Activated T-cell treated with anti-CD3 and anti-CD28 coated beads, Interleukin-2, amount 50 U/mL, for 48 hours (primary cell): ENCODE results near the gene CDNF.
A peak's percentile ranks its signal among the peaks of the same experiment; 100 is the strongest.
"Not testable (repeated sequence)": the region's sequence is repeated elsewhere in the genome, so short reads cannot be mapped to it uniquely, and the experiment has no call there.

Source experiments
- DNase-seq, 2 experiments: peaks; one replicate each; pipeline ENCODE4 v3.0.0-alpha.2; 2020

Gene CDNF

DNA sequence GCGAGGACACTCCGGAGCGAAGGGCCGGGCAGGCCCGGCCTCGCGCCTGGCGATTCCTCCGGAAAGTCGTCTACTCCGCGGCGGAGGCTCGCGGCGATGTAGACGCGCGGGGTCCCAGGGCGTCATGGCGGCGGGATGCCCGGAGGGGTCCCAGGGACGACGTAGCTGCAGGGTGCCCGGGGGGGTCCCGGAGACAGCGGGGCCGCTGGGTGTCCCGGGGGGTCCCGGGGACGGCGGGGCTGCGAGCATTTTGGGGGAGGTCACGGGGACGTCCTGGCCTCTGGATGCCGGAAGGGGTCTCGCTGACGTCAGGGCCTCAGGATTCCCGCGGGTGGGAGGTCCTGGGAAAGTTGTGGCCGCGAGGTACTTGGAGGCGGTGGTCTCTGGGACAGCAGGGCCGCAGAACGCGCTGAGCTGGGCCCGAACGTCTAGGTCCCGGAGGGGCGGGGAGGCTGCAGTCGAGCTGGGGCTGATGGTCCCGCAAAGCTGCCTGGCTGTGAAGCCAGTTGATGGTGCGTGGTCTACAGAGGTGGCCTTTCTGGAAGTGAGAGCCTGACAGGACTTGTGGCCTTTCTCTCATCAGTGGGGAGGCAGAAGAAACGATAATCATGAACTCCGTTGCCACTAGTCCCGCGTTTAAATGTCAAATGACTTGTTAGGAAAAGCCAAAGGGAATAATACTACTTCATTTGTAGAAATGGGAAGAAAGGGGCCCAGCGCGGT lies 906 bp upstream of the CDNF start:
- DNase-seq: peak; percentile 39 to 46

DNA sequence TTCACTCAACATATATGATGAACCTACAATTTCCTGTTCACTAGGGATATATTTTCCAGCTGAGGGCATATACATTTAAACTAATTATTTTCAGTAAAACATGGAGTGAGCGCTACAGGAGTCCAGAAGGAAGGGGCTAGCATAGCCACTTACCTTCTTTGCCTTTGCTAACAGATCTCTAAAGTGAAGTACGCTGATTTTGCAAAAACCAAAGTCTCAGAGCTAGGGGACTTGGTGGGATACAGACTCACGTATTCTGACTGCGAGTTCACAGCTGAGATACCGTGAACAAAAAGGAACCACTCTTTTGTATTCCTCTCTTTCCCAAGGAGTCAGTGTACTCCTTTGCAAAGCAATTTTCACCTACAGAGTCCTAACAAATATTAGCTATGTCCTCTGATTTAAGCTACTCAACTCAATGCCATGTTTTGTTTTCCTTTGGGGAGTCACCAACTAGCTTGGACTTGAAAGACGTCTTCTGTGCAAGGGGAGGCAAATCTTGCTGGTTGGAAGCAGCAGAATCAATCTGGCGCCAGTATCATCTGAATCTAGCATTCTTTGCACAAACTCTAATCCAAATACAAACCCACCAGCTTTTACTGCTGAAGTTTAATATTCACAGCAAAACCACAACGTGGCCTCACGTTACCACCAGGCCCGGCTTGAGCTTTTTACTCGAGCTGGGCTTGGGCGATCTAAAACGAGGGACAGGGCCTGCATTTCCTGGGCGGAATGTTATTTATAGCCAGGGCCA lies 657 bp downstream of the CDNF start:
- DNase-seq: no peak

DNA sequence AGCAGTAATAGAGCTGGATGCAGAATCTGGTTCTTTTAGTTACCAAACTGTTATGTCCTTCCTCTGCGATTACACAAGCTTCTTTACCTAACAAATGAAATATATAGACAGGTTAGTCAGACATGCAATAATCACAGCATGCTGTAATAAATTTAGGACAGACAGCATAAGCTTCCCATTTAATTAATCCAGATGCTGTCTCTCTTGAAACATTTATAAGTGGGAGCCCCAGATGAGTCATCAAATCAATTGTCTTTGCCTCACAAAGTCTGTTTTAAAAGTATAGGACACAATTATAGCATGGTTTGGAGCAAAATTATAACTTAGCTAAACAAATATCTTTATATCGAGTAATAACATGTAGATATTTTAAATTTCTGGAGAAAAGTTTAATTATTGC lies 1.6 kb downstream of the CDNF start:
- DNase-seq: no peak

DNA sequence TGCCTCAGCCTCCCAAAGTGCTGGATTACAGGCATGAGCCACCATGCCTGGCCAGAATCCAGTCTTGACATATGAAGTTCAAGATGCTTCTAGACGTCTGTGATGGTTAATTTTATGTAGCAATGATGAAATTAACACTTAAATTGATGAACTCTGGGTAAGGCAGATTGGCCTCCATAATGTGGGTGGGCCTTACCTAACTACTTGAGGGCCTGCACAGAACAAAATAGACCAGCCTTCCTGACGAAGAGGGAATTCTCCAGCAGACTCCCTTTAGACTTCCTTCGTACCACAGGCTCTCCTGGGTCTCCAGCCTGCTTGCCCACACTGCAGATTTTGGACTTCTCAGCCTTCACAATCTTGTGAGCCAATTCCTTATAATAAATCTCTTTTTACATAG lies 4.7 kb downstream of the CDNF start:
- no peak for DNase-seq

DNA sequence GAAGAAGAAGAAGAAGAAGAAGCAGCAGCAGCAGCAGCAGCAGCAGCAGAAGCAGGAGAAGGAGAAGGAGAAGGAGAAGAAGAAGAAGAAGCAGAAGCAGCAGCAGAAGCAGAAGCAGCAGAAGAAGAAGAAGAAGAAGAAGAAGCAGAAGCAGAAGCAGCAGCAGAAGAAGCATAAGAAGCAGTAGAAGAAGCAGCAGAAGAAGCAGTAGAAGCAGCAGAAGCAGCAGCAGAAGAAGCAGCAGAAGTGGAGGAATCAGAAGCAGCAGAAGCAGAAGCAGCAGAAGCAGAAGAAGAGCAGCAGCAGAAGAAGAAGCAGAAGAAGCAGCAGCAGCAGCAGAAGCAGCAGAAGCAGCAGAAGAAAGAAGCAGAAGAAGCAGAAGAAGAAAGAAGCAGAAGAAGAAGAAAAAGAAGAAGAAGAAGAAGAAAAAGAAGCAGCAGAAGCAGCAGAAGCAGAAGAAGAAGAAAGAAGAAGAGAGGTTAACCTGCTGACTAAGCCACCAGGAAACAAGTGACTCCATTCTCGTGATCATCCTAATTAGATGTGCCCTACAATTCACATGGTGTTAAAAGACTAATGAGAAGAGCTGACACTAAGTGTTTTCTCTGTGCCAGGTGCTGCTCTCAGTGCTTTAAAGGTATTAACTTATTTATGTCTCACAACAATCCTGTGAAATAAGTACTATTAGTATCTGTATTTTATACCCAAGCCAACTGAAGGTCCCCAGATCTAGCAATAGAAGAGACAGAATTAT lies 11.6 kb downstream of the CDNF start:
- no peak for DNase-seq

DNA sequence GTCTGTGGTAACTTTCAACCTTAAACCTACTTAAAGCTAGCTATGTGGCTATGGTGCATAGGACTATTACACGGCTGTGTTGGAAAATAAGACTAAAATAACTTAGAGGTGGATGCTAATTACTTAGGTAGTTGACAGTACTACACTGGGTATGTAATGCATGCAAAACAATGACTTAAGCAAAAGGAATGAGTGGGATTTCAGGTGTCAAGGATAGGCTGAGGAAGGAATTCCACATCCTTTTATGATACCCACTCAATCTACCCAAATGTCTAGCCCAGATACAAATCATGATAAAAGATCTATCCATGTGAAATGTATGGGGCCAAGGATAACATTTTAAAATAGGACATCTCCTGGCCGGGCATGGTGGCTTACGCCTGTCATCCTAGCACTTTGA lies 13.9 kb downstream of the CDNF start:
- DNase-seq: no peak

DNA sequence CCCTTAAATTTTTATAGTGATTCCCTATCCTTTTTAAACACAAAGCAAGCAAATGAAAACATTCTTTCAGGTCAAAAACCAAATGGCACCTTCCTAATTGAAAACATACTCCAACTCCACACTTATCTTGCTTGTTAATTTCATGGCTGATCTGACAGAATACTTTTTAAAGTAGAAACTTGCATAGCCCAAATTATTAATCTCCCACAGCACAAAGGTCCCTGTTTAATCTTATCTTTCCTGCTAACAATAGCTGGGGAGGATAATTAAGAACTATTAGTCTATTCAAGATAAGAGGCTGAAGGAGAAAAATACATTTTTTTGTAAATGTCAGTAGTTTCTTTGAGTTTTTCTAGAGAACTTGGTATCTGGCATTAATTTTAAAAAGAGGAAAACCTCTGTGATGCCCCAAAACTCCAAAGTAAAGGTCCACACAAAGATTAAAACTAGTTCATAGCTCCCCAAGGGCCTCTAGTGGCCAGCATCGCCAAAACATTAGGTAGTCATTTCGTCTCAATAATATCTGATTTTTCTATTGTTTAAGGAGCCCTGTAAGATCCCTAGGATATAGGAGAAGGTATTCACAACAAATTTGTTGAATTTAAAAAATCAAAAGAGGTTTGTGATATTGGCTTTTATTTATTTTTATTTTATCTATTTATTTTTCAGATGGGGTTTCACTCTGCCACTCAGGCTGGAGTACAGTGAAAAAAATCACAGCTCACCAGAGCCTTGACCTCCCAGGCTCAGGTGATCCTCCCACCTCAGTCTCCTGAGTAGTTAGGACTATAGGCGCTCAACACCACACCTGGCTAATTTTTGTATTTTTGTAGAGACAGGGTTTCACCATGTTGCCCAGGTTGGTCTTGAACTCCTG lies 14.7 kb downstream of the CDNF start:
- peak; percentile 42 to 47 for DNase-seq

DNA sequence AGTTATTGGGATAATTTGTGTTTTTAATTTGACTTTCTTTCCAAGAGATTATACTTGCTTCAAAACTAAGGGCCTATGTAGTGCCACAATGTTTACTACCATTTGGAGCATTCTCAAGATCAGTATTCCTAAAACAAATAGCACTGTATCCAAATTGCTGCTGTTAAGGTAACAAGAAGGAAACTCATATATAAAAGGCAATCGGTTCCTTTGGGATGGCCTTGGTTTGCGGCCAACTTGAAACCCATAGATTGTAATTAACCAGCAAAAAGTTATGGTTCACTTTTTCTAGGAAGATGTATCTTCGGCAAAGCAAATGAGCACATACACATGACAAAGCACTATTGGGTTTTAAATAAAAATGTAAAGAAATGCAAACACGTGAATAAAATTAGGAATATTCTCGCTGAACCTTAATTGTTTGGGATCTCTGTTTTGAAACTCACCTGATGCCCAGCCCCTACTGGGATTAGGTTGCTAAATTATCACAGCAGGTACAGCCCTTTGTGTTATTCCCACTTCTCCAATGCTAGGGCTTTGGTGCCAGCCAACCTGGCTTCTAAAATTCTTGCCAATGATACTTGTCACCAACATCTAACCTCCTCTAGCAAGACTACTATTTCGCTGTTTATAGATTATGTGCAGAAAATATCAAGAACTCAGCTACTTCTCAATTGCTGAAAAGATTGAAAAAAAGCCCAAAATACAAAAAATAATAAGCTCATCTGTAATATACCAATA lies 16.0 kb downstream of the CDNF start:
- no peak for DNase-seq

DNA sequence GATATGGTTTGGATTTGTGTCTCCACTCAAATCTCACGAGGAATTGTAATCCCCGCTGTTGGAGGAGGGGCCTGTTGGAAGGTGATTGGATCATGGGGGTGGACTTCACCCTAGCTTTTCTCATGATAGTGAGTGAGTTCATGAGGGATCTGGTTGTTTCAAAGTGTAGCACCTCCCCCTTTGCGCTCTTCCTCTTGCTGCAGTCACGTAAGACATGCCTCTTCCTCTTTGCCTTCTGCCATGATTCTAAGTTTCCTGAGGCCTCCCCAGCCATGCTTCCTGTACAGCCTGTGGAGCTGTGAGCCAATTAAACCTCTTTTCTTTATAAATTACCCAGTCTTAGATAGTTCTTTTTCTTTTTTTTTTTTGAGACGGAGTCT lies 17.1 kb downstream of the CDNF start:
- DNase-seq: no peak

DNA sequence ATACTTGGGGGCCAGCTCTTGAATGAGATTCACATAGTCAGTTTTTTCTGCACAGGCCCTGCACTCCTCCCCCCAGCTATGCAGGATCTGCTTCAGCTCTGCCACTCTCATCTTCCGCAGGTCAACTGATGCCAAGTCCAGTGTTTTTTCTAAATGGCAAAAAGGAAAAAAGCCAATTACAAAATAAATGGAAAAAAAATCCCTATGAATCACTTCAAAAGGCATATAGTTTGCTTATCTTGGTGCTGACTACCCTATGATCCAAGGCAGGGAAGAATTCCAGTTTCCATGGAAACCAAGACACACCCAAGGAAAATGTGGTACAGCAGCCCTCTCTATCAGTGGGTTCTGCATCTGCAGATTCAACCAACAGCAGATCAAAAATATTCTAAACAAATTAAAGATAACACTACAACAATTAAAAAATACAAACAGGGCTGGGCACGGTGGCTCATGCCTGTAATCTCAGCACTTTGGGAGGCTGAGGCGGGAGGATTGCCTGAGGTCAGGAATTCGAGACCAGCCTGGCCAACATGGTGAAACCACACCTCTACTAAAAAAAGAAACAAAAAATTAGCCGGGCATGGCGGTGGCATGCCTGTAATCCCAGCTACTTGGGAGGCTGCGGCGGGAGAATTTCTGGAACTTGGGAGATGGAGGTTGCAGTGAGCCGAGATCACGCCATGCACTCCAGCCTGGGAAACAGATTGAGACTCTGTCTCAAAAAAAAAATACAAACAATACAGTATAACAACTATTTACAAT lies 17.6 kb downstream of the CDNF start:
- DNase-seq: no peak

DNA sequence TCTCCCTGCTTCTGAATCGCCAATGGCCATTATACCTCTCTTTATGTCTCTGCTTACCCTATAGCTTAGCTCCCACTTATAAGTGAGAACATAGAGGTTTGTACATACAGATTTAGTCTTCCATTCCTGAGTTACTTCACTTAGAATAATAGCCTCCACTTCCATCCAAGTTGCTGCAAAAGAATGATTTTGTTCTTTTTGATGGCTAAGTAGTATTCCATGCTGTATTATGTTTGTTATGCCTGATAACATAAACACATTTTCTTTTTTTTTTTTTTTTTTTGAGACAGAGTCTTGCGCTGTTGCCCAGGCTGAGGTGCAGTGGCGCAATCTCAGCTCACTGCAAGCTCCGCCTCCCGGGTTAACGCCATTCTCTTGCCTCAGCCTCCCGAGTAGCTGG lies 21.1 kb downstream of the CDNF start:
- not testable (repeated sequence) for DNase-seq

DNA sequence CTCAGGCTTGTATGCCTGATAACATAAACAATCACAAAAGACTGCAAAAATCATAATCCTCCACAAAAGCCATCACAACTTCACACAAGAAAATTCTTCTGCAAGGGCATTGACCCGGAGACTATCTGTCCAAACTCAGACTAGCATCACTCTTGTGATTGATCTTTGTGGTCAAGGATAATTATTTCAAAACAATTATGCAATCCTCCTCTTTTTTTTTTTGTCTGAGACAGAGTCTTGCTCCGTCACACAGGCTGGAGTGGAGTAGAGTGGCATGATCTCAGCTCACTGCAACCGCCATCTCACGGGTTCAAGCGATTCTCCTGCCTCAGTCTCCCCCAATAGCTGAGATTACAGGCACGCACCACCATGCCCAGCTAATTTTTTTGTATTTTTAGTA lies 22.2 kb downstream of the CDNF start:
- DNase-seq: no peak

DNA sequence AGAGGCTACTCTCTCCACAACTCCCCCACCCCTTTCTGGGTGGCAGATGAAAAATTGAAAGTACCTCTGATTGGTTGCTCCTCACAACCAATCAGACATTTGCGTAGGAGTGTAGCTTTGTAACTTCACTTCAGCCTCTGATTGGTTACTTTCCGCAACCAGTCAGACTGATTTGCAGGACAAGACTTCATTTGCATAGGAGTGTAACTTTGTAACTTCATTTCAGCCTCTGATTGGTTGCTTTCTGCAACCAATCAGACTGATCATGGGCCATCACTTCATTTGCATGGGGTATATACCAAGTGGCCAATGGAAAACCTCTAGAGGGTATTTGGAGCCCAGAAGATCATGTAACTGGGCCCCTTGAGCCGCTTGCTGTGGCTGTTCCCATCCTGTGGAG lies 25.6 kb downstream of the CDNF start:
- DNase-seq: no peak

DNA sequence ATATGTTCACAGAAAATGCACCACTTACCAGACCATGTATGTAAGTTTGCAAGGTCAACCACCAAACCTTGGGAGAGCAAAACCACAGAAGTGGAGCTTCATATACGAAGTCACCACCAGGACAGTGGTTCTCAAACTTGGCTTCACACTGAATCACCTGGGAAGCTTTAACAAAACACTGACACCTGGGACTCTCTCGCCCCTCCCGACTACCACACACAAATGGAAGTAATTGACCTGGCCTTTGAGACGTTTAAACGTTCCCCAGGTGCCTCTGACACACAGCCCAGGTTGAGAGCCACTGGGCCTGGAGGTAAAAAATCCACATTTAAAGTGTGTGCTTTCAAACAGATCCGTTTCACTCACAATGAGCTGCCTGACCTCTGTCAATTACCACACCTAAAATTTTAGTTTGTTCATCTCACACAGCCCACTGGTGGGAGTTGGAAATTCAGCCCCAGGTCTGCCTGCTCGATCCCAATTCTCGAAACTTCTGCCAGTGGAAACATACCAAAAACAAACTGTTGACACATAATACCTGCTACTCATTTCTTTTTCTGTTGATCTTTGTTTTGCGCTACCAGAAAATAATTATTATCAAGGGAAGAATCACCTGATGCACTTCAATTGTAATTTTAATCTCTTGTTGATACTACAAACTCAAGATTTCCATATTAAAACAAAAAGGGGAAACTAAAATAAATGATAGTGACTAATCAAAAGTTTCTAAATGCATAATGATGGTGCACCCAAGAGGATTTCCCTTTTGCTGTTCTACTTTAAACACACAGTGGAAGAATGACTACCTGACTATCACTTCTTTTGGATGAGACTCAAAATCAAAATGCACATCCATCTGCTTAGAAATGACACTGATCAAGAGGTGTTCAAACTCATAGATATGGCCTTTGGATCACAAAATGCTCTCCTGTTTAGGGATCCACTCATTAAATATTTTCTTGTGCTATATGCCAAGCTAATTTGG lies 26.6 kb downstream of the CDNF start:
- no peak for DNase-seq

DNA sequence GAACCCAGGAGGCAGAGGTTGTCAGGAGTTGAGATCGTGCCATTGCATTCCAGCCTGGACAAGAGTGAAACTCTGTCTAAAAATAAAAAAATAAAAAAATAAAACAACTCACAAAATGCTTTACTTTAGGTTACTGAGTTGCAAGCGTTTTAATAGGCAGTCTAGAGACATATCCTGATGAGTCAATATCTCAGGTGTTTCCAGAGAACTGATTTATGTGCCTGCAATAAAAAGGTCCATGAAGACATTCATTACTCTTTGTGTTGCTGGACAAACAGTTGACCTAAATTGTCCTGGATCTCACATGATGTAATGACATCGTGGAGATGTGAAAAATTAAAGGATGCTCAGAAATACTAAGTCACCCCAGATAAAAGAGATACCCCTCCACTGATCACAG lies 31.5 kb downstream of the CDNF start:
- no peak for DNase-seq

DNA sequence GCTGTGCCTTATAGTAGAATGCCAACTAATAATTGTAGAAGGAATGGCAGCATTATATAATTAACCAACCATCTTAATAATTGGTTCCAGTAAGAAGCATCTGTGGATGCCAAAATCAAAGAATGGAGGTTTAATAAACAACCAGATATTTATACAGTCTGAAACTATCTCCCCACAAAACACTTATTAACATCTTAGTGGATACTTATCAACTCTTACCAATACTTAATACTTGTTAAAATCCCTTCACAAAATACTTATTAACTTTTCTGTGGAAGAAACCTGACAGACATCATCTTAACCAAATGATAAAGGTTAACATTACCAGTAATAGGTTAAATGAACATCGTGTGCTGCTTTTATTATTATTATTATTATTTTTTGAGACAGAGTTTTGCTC lies 34.0 kb downstream of the CDNF start:
- DNase-seq: no peak

DNA sequence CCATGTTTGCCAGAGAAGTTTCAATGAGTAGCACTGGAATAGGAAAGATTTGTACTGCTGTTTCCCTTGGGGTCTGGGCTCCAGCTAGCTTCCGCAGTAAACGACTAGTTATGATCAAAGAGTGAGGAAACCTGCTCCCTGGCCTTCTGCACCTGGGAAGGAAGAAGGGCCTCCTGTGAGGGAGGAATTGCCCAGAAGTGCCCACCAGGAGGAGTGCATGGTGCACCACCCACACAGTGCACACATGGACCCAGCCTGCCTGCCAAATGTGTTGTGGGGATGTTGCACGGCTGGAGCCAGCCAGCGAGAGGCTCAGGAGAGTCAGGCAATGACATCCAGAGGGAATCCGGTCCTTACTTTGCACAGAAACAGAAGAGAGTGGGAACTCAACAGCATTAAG lies 36.1 kb downstream of the CDNF start:
- no peak for DNase-seq

DNA sequence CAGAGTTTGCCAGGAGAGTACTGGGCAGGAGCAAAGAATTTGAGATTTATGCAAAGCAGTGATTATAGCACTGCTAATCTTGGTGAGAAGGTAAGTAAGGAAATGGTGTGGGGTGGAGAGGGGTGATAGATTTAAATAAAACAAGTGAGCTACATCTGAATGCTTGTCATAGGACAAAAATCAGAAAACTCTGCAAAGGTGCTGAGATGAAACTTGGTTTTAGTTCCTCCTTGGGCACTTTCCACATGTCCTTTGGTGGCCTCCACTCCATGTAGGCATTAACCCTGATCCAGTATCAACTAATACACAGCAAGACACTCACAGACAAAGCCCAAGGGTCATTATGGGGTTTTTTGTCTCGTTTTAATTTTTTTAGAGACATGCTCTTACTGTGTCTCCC lies 37.4 kb downstream of the CDNF start:
- no peak for DNase-seq

DNA sequence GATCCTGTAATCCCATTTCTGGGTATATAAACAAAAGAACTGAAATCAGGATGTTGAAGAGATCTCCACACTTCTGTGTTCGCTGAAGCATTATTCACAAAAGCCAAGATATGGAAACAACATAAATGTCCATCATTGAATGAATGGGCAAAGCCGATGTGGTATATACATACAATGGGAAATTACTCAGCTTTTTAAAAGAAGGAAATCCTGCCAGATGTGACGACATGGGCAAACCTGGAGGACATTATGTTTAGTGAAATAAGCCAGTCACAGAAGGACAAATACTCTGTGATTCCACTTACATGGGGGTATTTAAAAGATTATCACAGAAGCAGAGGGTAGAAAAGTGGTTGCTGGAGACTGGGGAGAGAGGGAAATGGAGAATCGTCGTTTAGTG lies 39.2 kb downstream of the CDNF start:
- no peak for DNase-seq

DNA sequence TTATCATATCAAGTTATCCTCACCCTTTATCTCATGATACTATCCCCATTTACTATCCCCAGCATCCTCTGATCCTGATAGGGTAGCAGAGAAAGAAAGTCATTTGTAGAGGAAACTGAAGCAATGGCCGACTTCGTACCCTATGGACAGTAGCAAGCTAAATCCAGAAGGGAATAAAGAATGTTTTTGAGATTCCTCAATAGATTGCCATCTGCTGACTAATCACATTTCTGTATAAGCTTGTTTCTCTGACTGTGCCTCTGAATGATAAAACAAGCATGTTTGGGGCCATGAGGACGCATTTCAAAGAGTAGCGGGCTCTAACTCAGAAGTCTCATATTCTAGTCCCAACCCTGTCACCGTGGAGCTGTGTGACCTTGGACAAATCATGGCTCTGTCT lies 49.9 kb downstream of the CDNF start:
- DNase-seq: no peak
